ENCODE data around the gene TIAM2.

DNA sequence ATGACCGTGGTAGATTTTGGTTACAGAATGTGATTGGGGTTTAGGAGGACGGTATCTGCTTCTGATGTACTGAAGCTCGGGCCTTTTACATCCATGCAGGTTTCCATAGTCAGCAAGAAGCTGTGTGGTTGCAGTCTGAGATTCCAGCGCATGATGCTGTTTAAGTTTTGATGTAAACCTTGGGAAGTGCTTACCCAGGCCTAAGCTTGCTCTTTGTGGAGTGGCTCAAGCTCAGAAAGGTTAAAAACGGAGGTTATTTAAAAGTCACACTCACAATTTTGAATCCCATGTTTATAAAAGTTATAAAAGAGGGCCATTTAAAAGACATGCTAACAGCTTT, 121.4 kb downstream of the TIAM2 start:
- TF ChIP-seq EP300 (IDR thresholded peaks at IDR 0.05; ENCODE audit: low read depth) (no peak), CTCF (IDR thresholded peaks at IDR 0.05) (no peak), POLR2A (IDR thresholded peaks at IDR 0.05) (no peak)

All from transverse colon (tissue), 3 donors.